GM15510 (cell line): ENCODE measurements around the gene F7.

ENCODE experiments used
- POLR2A ChIP-seq: IDR thresholded peaks from 3 replicates; pipeline ENCODE4 v1.6.1; 2011; ENCODE audit warnings: borderline replicate concordance; ENCODE audit not compliant: insufficient read length; ENCODE audit errors: extremely low read depth

Gene F7

DNA sequence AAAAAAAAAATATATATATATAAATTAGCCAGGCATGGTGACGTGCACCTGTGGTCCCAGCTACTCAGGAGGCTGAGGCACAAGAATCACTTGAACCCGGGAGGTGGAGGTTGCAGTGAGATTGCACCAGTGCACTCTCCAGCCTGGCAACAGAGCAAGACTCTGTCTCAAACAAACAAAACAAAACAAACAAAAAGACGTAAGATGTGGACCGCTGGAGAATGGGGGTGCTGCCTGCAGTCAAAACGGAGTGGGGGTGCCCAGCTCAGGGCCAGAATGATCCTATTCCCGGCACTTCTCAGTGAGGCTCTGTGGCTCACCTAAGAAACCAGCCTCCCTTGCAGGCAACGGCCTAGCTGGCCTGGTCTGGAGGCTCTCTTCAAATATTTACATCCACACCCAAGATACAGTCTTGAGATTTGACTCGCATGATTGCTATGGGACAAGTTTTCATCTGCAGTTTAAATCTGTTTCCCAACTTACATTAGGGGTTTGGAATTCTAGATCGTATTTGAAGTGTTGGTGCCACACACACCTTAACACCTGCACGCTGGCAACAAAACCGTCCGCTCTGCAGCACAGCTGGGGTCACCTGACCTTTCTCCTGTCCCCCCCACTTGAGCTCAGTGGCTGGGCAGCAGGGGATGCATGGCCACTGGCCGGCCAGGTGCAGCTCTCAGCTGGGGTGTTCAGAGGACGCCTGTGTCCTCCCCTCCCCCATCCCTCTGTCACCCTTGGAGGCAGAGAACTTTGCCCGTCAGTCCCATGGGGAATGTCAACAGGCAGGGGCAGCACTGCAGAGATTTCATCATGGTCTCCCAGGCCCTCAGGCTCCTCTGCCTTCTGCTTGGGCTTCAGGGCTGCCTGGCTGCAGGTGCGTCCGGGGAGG, at the start of gene F7:
Gene F7, plus strand, starts transcription at position 760 of the 889 bp plus-strand sequence. Its CDS starts 51 bp downstream, at position 811.
- TF ChIP-seq POLR2A = no peak

DNA sequence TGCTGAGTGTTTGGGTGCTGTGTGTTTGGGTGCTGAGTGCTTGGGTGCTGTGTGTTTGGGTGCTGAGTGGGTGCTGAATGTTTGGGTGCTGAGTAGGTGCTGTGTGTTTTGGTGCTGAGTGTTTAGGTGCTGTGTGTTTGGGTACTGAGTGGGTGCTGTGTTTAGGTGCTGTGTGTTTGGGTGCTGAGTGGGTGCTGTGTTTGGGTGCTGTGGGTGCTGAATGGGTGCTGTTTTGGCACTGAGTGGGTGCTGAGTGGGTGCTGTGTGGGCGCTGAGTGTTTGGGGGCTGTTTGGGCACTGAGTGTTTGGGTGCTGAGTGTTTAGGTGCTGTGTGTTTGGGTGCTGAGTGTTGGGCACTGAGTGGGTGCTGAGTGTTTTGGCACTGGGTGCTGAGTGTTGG, 48.5 kb upstream of the F7 start:
- TF ChIP-seq POLR2A = no peak

DNA sequence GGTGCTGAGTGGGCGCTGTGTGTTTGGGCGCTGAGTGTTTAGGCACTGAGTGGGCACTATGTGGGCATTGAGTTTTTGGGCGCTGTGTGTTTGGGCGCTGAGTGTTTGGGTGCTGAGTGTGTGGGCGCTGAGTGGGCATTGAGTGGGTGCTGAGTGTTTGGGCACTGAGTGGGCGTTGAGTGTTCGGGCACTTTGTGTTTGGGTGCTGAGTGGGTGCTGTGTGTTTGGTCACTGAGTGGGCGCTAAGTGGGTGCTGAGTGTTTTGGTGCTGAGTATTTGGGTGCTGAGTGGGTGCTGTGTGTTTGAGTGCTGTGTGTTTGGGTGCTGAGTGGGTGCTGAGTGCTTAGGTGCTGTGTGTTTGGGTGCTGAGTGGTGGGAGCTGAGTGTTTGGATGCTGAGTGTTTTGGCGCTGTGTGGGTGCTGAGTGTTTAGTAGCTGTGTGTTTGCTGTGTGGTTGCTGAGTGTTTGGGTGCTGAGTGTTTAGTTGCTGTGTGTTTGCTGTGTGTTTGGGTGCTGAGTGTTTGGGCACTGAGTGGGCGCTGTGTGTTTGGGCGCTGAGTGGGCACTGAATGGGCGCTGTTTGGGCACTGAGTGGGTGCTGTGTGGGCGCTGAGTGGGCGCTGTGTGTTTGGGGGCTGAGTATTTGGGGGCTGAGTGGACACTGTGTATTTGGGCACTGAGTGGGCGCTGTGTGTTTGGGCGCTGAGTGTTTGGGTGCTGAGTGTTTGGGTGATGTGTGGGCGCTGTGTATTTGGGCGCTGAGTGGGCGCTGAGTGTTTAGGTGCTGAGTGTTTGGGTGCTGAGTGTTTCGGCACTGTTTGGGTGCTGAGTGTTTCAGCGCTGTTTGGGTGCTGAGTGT, 47.2 kb upstream of the F7 start:
- no peak for TF ChIP-seq POLR2A

DNA sequence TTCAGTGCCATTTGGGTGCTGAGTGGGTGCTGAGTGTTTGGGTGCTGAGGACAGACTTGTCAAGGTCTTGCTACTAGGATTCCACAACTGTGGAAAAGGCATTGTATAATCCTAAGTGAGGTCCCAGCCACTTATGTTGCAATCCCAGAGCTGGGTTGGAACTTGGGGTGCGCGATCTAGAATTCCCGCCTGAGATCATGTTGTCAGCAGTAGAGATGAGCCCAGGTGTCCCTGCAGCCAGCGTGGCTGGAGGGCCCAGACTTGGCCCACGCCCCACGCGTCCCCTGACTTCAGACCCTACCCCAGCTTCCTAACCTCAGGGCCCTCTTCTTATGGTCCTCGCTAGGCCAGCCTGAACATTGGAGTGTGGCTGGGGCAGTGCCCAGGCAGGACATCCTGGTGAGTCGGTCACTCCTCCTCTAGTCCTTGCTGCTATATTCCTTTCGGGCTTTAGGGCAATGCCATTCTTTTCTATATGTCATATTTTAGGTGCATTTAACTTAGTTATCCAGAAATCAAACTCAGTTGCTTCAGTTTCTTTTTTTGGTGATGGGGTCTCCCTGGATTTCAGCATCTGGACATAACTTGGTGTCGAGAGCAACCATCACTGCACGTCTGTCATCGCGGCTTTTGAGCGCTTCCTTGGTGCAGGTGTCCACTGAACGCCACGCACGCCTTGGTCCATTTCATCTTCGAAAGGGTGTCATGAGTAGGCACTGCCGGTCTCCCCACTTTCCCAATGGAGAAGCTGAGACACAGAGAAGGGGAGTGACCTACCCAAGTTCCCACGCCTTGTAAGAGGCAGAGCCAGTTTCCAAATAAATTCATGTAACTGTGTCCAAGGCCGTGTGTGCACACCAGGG, 46.4 kb upstream of the F7 start:
- no peak for TF ChIP-seq POLR2A

DNA sequence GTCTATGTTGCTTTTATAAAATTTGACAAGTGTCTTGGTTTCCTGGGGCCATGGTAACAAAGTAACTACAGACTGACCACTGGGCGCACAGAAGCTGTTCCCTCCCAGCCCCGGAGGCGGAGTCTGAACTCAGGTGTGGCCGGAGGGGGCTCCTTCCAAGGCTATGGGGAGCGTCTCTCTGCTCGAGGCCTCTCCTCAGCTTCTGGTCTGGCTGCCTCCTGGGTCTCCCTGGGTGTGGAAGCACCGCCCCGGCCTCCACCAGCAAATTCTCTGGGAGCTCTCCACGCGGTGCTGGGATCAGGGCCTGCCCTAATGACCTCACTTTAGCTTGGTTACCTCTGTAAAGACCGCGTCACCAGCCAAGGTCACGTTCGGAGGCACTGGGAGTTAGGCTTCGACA, 45.7 kb upstream of the F7 start:
- no peak for TF ChIP-seq POLR2A

DNA sequence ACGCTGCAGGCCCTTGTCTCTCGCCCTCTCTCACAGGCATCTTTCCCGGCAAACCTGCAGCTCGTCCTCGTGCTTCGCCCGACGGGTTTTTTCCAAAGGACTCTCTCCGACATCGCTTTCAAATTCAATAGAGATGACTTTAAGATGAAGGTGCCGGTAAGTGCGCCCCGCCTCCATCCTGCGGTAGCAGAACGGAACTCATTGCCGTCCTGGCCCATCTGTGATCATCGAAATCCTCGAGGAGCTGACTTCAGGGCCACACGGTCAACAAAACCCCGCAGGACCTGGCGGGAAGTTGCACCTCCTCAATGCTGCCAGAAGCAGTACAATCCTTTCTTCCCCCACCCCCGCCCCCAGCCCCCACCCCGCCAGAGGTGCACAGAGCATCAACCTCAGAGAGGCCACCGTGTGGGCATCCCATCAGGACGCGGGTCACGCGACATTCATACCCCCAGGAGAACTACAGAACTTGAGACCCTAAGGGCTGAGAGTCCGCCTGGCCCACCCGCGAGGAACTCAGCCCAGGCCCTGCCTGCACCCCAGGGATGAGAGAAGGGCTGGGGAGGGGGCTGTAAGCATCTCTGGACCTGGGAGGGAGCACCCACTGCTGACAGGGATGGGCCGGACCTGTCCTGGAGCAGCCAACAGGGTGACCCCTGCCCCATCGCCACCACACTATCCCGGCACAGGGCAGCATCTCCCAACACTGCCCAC, 44.9 kb upstream of the F7 start:
- TF ChIP-seq POLR2A = no peak

DNA sequence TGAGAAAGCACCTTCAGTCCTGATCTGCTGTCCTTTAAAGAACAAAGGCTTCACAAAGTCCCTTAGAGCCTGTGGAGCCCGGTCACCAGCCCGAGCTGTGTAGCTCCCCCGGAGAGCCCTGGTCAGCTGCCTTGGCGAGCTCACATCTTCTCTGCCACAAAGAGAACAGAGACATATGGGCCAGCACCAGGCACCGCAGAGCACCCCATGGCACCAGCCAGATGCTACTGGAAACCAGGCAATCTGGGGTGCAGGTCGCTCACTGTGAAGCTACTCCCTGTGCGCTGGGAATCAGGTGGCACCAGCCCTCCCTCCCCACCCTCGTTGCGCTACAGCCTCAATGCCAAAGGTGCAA, 44.3 kb upstream of the F7 start:
- TF ChIP-seq POLR2A = no peak

DNA sequence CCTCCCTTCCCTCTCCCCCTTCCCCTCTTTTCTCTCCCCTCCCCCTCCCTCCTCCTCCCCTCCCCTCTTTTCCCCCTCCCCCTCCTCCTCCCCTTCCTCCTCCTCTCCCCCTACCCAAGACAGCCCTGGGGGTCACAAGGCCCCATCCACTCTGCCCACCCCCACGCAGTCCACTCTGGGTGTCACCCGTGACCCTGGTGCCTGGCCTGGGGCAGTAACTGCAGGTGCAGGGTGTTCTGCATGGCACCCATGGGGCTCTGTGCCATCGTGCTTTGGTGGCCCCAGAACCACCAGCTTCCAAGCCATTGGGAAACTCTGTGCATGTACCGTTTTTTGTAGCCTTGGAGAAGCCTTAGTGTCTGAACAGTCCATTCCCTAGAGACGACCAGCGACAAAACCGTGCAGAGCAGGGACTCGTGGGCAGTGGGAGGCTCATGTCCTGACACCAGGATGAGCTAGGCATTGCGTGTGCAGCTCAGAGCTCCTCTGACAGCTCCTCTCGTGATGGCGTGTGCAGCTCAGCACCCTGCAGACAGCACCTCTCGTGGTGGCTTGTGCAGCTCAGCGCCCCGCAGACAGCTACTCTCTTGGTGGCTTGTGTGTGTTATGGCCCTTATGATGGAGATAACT, 43.7 kb upstream of the F7 start:
- no peak for TF ChIP-seq POLR2A

DNA sequence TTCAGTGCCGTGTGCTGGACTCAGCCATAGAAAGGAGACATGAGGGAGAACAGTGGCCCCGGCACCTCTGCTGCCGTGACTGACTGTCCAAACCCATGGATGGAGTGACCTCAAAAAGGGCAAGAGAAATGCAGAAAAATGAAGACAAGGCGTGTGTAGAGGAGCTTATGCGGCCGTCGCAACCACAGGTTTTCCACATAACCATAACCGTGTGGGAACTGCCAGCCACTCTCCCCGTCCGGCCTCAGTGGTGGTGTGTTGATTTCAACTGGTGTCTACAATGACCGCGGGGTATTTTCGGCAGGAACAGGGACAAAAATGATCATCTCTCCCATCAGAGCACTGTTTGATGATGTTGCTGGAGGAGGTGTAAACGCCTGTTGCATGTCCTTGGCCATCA, 42.9 kb upstream of the F7 start:
- TF ChIP-seq POLR2A = no peak

DNA sequence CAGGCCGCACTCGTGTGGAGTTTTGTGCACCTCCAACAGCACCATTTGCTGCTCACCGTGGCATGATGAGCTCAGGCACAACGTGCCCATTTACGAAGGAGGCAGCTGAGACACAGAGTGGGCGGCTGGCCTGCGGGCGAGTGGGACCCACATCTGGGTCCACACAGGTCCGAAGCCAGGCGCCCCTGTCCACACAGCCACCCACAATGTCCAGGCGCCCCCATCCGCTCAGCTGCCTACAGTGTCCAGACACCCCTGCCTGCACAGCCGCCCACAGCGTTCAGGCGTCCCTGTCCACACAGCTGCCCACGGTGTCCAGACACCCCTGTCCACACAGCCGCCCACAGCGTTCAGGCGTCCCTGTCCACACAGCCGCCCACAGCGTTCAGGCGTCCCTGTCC, 42.5 kb upstream of the F7 start:
- TF ChIP-seq POLR2A = no peak

DNA sequence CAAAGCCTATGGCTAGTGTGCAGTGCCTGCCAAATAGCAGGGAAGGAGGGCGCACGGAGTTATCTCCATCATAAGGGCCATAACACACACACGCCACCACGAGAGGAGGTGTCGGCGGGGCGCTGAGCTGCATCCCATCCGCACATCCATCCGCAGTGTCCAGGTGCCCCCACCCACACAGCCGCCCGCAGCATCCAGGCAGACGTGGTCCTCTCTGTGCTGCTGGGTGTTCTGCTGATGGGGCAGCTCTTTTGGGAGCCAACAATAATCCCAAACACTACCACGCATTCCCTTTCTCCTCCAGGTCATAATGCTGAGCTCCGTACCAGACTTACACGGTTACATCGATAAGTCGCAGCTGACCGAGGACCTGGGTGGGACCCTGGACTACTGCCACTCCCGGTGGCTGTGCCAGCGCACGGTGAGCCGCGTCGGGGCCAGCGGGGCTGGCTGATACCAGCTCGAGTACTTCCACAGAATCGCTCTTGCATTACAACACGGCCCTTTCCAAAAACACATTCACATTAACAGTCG, 41.5 kb upstream of the F7 start:
- no peak for TF ChIP-seq POLR2A

DNA sequence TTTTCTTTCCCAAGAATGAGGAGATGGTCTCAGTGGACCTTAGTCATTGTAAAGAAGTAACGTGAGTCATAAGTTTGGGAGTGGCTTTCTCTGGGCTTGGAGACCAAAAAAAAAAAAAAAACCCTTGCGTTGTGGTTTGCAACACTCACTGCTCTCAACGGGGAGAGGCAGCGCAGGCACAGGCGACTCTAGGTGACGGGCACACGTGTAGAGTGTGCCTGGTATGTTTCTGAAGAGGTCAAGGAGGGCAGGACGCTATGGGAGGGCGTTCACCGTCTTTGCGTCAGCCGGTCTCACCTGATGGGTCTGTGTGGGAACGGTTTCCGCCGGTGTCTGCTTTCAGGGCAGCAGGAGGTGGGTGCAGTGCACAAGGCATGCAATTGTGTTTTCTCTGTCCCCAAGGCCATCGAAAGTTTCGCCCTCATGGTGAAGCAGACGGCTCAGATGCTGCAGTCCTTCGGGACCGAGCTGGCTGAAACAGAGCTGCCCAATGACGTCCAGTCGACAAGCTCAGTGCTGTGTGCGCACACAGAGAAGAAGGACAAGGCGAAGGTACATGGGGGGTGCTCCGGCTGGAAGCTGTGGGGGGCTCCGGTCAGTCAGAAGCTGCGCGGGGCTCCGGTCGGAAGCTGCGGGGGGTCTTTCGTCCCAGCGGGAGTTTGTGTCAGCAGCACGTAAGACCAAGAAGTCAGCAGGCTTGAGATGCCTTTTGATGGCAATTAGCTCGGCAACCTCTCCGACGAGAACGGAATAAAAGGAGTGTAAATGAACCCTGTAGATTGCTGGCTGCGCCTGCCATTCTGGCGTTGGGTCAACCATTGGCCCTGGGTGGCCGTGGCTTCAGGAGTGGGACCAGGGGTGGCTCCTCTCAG, 40.8 kb upstream of the F7 start:
- TF ChIP-seq POLR2A = no peak
